Stimulated activated CD4-positive, alpha-beta T cell treated with anti-CD3 and anti-CD28 coated beads, Interleukin-1b, Interleukin-23, amount 100 ng/mL, for 24 hours (primary cell): ENCODE measurements around the gene CBL.

ENCODE experiments used
- DNase-seq, 4 experiments: peaks; one replicate each; pipeline ENCODE4 v3.0.0-alpha.2; 2020; ENCODE audit warnings: low read depth in 4 of 4, low spot score in 1 of 4

Gene CBL

DNA sequence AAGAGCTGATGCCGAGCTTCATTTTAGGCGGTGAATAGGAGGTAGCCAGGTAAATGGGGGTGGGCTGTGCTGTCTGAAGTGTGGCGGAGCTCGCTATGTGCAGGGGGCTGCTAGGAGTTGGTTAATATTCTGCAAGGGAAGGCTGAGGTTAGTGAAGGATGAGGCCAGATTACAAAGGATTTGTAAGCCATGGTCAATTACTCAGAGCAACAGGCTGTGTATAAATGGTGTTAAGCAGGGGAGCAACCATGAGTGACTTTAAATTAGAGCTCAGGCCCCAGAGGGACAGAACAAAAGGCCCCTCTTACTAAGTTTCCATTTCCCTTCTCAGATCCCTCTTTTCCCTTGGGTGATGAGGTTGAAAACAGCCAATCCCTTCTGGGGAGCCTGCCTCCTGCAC is 118.0 kb downstream of the CBL start:
- no peak for DNase-seq

DNA sequence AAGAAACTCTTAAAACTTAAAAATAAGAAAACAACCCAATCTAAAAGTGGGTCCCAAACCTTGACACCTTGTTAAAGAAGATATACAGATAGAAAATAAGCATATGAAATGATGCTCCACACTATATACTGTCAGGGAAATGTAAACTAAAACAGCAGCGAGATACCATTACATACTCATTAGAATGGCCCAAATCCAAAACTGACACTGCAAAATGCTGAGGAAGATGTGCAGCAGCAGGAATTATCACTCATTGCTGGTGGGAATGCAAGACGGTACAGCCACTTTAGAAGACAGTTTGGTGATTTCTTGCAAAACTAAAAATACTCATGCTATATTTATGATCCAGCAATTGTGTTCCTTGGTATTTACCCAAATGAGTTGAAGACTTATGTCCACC is 123.2 kb downstream of the CBL start:
- no peak for DNase-seq

DNA sequence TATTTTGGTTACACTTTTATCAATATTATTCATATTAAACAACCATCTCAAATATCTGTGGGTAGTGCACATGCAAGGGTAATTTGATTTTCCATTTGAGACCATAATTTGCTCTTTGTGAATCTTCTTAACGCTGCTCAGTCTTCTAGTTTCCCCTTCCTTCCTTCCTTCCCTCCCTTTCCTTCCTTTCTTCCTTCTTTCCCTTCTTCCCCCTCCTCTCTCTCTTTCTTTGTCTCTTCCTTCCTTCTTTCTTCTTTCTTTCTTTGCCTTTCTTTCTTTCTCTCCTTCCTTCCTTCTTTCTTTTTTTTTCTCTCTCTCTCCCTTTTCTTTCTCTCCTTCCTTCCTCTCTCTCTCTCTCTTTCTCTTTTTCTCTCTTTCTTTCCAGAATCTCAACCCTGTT is 124.1 kb downstream of the CBL start:
- no peak for DNase-seq

DNA sequence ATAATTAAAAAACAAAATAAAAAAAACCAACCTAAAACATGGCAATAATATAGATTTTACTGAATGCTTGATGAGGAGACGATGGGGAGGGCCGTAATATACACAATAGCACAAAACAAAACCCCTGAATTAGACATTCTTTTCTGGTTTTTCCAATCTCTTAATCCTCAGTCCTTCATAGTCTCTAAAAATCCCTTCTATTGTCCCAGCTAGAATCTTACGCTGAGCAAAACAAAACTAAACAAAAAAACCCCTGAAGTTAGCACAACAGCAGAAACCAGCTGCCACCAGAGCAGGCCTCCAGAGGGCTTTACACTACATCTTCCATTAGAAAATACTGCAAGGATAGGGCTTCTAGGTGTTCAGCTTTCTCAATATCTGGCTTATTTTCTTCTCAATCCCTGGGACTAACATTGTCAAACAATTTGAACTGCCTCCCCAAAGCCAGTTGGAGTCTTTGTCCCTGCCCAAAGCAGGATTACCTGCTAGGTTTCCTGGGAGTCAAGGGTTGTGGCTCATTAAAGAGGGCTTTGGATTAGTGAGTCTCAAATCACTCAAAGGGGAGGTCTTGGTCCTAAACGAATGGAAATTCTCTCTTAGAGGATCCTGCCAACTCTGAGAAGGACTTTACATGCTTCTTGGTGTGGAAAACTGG is 126.1 kb downstream of the CBL start:
- DNase-seq: no peak

DNA sequence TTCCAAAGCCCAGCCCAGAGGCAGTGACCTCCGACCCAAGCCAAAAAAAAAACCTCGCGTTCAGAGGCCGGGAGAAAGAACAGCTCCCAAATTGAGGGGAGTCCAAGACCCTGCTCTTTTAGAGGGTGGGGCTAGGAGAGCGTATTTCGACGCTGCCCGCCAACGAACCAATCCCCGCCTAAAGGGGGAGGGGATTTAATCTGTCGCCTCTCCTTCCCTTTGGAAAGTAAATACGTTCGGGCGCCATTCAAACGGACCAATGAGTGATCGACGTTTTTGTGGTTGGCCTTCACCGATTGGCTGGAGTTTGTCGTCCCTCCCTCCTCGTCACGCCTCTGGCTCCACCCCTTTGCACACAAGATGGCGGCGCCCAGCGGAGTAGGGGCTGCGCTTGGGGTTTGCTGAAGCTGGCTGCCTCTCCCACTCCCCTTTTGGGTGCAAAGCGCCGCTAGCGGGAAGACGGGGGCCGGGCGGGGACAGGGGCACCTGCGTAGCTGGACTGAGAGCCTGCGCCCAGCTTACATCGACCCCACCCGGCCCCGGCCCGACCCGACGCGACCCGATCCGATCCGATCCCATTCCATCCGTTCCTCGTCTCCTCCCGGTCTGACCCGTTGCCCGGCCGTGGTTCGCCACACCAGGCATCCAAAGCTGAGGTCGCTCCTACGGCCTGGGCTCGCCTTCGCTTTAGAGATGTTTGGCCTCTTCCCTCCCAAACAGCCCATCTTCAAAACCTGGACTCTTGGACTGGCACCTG is 128.2 kb downstream of the CBL start, which contains the start of gene RNF26:
Gene RNF26, plus strand, starts transcription at position 354 of the 757 bp plus-strand sequence. CDS start 596 bp downstream, outside the sequence.
- peak; percentile 82 to 91 (median 83) for DNase-seq

DNA sequence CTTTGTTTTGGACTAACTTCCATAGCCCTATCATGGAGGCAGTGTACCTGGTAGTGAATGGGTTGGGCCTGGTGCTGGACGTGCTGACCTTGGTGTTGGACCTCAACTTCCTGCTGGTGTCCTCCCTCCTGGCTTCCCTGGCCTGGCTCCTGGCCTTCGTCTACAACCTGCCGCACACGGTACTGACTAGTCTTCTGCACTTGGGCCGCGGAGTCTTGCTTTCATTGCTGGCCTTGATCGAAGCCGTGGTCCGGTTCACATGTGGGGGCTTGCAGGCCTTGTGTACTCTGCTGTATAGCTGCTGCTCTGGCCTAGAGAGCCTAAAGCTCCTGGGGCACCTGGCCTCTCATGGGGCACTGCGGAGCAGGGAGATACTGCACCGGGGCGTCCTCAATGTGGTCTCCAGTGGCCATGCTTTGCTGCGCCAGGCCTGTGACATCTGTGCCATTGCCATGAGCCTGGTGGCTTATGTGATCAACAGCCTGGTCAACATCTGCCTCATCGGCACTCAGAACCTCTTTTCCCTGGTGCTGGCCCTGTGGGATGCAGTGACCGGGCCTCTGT is 129.0 kb downstream of the CBL start:
- DNase-seq: no peak

DNA sequence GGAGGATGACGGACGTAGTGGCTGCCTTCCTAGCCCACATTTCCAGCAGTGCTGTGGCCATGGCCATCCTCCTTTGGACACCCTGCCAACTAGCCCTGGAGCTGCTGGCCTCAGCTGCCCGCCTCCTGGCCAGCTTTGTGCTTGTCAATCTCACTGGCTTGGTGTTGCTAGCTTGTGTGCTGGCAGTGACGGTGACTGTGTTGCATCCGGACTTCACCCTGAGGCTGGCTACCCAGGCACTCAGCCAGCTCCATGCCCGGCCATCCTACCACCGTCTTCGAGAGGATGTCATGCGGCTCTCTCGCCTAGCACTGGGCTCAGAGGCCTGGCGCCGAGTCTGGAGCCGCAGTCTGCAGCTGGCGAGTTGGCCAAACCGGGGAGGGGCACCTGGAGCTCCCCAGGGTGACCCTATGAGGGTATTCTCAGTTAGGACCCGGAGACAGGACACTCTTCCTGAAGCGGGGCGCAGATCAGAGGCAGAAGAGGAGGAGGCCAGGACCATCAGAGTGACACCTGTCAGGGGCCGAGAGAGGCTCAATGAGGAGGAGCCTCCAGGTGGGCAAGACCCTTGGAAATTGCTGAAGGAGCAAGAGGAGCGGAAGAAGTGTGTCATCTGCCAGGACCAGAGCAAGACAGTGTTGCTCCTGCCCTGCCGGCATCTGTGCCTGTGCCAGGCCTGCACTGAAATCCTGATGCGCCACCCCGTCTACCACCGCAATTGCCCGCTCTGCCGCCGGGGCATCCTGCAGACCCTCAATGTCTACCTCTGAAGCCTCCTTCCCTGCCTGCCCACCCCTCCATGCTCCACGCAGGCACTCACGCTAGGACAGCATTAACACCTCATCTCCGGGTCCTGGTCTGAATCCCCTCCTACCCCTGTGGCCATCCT is 129.8 kb downstream of the CBL start:
- DNase-seq: no peak

DNA sequence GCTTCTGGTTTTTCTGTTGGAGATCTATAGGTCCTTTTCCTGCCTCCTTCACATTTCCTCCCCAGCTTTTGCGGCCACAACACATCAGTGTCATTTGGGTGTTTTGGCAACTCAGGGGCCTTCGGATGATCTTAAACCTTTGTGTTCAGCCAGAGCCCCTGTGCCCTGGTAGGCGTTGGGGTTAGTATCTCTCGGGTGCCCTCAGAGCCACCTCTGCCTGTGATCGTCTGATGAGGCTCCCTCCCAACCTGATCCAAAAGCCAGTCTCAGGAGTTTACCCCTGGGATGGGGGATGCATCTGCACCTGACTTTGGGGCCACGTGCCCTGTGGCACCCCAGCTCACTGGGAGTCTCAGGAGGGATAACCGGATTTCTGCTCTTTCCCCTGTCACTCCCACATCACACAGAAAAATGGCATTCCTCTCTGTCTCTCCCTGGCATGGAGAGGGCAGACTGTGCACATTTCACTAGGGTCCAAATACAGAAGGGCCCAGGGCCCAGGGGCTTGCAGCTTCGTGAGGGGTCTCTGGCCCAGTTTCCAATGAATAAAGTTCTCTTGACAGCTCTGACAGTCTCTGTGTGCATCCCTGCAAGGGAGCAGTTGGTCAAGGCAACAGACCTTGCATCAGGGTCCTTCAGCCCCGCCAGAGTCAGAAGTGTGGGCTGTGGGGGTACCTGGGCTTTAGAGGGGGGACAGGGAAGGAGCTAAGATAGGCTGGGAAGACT is 130.8 kb downstream of the CBL start:
- DNase-seq: no peak

DNA sequence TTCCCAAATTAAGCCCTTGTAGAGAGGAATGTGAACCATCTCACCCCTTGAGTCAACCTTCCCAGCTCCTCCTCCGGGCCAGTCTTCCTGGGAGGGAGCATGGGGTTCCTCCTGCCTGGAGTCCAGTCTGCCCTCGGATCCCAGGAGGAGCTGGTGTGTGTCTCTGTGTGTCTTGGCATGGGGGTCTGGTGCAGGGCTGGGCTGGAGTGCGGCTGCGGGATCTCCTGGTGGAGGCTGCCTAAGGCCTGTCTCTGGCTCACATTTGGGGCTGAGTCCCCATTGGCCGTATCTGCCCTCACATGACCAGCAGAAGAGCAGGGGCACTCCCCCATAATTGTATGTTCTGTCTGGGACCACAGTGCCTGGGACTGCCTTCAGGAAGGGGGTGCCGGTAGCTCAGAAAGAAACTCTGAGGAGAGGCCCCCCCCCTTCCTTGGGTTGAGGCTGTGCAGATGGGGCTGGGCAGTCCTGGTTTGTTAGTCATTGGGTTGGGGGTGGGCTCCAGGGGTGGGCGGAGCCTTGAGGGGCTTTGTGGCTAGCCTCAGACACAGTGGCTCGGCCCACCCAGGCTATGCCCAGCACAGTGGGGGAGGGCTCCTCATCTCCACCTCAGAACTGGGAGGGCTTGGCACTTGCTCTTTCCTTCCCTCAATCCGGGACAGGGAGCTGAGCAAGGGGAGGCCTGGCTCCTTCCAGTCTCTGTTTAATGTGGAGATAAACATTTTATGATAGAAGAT is 131.6 kb downstream of the CBL start:
- no peak for DNase-seq

DNA sequence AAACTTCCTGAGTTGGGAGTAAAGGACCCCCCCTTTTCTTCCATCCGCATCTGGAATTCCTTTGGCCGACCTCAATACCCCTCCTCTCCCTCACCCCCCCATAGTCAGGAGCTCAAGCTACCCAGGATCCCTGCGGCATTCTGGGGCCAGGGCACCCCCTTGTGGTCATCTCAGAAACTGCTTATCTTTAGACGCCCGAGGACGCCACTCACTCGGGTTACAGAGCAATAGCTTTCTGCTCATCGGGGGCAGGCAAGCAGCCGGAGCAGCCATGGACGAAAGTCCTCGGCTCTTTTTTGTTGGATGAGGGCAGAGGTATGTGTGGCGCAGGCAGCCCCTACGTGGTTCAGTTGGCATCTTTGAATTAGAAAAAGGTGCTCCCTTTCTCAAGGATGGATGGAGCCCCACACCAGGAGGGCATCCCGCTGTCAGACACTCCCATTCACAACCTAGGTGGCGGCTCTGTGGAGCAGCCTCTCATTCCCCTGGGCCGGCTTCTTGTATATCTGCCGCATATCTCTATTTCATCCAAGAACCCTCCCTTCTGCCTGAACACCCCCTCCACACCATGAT is 132.3 kb downstream of the CBL start:
- peak in 1 of 4 experiments; percentile 55 for DNase-seq

DNA sequence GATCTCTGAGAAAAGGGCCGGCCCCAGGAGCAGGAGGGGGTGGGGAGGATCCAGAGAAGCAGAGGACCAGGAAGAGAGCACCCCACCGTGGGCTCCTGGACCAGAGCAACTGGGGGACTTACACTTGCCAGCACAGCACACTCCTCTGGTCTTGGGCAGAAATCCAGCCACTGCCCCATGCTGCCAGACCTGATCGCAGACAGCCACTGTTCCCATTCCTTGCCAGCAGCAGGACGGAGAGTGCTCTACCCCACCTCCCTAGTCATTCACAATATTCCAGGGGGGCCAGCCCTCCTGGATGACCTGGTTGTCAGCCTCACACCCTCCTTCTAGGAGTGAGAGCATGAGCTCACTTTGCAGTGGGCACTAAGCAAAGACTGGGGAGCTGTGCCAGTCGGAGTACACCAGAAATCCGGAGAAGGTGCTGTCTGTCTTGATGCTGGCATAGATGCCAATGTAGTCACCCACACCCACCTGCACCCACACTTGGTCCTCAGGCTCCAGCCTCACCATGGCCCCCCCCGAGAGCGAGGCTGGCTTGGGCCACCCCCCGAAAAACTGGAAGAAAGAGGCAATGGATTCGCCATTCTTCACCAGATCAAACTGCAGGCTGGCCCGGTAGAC is 132.9 kb downstream of the CBL start:
- DNase-seq: no peak

DNA sequence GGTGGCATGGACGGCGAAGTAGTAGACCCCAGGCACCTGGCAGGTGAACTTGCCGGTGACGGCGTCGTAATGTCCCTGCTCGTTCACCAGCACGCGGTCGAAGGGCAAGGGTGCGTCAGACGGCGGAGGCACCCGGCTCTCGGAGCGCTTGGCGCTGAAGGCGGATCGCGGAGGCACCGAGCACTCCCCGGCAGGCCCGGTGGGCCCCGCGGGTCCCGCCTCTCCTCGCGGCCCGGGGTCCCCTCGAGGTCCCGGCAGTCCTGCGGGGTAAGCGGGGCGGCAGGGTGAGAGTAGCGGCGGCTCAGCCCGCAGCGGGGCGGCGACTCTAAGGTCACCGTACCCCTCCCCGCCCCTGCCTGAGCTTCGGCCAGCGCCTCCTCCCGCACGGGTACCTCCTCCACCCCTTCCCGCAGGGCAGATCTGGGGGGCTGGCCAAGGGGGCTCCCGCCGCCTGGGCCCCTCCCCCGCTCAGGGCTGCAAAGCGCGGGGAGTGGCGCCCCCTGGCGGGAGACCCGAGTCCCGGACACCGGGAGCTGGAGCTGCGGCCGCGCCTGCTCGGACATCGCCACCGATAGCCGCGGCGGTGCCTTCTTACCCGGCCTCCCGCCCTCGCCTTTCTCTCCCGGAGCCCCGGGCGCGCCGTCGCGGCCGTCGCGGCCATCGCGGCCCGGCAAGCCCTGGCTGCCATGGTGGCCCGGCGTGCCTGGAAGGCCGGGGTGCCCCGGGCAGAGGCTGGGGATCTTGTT is 133.6 kb downstream of the CBL start:
- no peak for DNase-seq

DNA sequence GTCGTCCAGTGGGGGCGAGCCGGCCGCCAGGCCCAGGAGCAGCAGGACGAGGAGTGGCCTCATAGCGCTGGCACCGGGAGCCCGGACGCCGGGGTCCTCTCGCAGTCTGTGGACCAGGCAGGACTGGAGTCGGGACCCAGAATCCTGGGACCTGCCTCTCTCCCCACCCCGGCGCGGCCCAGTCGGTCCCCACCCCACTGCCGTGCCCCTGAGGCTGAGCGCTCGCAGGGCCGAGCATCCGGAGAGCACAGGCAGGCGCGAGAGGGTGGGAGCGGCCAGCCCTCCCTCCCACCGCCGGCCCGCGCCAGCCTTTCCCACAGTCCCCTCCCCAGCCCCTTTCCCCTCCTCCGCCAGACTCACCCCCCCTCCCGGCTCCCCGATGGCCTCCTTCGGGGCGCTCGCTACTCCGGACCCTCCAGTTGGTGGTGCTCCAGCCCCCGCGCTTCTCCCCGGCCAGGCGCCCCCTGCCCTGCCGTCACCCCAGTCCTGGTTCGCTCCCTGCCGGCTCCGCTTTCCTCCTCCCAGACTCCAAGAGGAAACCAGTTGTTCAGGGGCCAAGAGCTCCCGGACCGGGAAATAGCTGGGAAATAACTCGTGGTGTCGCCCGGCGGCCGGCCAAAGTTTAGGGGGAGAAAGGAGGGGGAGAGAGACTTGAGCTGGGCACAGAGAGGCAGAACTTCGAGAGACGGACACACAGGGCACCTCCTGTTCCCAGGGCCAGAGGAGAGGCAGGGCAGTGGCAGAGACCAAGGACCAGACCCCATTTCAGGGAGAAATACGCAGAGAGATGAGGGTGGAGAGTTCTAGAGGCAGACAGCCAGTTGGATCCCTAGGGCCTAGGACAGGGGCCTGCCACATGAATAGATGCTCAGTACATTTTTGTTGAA is 134.4 kb downstream of the CBL start, which contains the start of gene C1QTNF5:
Gene C1QTNF5, minus strand, starts transcription at position 549 of the 887 bp plus-strand sequence. Its CDS starts 486 bp downstream, at position 63.
- DNase-seq: no peak

DNA sequence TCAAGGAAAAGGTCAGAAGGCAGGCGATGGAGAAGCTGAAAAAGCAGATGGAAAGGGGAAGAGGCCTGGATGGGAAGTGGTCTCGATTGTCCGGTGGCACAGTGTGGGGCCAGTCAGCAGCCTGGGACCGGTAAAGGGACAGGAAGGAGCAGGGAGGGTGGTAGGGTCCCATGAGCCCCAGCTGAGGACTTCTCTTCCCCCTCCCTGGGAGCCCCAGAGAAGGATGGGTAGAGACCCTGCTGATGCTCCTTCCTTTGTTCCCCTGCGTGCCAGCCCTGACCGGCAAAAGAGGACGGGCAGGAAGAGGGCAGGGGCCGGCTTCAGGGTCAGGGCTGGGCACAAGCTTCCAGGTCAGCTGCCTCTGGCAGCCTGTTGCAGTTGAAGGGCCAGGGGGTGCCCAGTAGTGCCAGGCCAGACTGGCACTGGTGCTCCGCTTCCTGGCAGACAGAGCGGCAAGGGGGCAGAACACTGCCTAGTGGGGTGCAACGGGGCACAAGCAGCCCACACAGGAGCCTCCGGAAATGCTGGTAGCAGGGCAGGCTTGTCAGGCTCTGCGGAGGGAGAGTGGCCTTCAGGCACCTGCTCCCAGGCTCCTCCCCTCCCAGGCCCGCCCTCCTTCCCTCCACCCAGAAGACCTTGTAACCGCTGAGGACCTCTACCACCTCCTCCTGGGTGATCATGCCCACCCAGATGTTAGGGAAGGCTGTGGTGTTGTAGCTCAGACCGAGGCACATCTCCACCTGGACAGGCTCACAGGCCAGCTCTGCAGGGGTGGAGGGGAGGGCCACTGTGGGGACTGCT is 135.3 kb downstream of the CBL start:
- no peak for DNase-seq

DNA sequence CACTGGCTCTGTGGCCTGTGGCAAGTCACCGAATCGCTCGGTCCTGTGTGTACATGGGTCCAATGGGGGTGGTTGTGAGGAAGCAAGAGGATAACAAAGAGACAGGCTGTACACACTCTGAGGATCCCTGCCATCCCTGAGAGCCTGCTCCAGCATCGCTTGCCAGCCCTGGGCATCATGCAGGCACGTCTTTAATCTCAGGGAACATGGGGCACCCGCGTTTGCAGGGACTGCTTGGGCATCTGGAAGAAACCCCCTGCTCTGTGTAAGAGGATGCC is 135.8 kb downstream of the CBL start:
- no peak for DNase-seq

DNA sequence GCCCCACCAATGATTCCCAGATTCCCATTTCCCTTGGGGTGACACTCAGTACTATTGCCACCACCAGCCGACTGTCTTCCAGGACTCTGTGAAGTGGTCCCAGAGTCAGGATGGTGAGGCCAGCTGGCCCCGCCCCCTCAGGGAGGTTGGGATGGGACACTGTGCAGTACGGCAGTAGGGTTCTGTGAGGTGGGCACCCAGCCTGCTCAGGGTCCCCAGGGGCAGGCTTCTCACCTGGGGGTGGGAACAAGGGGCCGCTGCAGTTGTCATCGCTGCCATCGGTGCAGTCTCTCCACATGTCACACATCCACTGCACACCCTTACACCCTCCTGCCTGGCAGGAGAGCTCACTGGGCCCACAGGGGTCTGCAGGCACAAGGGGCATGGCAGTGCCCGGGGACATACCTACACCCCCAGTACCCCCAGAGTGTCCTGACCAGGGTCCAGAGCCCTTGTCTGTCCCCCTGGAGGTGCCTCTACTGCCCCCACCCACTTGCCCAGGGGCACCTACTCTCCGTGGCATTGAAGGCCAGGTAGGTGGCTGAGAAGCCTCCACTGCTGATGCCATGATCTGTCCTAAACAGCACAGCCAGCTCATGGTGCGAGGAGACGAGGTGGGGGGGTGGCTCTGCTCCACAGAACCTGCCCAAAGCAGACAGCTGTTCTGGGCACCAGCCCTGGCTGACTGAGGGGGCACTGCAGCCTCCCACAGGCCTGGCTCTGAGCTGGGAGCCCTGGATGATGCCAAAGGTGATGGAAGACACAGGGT is 136.4 kb downstream of the CBL start:
- DNase-seq: no peak
